ENCODE results near the gene ATXN10.

DNA sequence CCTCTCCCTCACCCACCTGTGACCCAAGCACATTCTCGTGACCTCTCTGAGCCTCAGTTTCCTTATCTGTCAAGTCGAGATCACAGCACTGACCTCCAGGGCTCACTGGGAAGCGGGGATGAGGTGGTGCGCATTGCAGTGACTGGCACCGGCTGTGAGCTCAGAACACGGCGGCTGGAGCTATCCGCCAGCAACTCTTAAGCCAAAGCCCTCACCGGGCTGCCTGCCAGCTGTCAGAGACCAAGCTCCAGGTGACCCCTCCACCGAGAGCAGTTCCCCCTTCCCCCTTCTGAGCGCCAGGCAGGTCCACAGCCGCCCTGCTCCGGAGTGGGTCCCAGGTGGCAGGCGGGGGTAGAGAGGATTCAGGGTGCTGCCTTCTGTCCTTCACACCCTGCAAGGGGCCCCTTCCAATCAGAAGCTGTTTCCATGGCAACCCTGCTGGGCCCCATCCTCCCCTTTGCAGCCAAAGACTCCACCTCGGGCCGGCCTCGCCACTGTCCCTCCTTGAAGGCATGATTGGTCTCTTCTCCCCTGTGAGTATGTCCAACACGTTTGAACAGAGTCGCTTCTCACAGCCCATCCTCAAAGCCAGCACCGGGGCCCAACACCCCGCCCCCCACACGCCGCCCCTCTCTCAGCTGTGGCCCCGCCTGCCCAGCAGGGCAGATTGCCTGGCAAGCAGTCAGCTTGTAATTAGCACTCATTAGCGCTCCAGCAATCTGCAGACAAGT, 206.6 kb downstream of the ATXN10 start:
- TF ChIP-seq, protein P1, sequence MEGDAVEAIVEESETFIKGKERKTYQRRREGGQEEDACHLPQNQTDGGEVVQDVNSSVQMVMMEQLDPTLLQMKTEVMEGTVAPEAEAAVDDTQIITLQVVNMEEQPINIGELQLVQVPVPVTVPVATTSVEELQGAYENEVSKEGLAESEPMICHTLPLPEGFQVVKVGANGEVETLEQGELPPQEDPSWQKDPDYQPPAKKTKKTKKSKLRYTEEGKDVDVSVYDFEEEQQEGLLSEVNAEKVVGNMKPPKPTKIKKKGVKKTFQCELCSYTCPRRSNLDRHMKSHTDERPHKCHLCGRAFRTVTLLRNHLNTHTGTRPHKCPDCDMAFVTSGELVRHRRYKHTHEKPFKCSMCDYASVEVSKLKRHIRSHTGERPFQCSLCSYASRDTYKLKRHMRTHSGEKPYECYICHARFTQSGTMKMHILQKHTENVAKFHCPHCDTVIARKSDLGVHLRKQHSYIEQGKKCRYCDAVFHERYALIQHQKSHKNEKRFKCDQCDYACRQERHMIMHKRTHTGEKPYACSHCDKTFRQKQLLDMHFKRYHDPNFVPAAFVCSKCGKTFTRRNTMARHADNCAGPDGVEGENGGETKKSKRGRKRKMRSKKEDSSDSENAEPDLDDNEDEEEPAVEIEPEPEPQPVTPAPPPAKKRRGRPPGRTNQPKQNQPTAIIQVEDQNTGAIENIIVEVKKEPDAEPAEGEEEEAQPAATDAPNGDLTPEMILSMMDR (conservative IDR thresholded peaks at IDR 0.05; ENCODE audit: low read depth in 2 of 2): no peak
- TF ChIP-seq EZH2 (IDR thresholded peaks at IDR 0.05; ENCODE audit: low read depth, unreplicated experiment) (no peak), ZNF331 (CRISPR knock-in tag; IDR thresholded peaks at IDR 0.05; ENCODE audit: low read depth) (no peak), CREB1 (CRISPR knock-in tag; IDR thresholded peaks at IDR 0.05; ENCODE audit: low read depth) (no peak), EZH2phosphoT487 (IDR thresholded peaks at IDR 0.05; ENCODE audit: unreplicated experiment) (no peak), POLR2AphosphoS5 (IDR thresholded peaks at IDR 0.05; ENCODE audit: low read depth) (no peak), JUNB (IDR thresholded peaks at IDR 0.05; ENCODE audit: unreplicated experiment) (no peak), NANOG (IDR thresholded peaks at IDR 0.05; ENCODE audit: borderline replicate concordance) (no peak), STAT1 (IDR thresholded peaks at IDR 0.05; ENCODE audit: unreplicated experiment) (no peak), ZNF114 (CRISPR knock-in tag; IDR thresholded peaks at IDR 0.05) (no peak)
- TF ChIP-seq, protein P2, sequence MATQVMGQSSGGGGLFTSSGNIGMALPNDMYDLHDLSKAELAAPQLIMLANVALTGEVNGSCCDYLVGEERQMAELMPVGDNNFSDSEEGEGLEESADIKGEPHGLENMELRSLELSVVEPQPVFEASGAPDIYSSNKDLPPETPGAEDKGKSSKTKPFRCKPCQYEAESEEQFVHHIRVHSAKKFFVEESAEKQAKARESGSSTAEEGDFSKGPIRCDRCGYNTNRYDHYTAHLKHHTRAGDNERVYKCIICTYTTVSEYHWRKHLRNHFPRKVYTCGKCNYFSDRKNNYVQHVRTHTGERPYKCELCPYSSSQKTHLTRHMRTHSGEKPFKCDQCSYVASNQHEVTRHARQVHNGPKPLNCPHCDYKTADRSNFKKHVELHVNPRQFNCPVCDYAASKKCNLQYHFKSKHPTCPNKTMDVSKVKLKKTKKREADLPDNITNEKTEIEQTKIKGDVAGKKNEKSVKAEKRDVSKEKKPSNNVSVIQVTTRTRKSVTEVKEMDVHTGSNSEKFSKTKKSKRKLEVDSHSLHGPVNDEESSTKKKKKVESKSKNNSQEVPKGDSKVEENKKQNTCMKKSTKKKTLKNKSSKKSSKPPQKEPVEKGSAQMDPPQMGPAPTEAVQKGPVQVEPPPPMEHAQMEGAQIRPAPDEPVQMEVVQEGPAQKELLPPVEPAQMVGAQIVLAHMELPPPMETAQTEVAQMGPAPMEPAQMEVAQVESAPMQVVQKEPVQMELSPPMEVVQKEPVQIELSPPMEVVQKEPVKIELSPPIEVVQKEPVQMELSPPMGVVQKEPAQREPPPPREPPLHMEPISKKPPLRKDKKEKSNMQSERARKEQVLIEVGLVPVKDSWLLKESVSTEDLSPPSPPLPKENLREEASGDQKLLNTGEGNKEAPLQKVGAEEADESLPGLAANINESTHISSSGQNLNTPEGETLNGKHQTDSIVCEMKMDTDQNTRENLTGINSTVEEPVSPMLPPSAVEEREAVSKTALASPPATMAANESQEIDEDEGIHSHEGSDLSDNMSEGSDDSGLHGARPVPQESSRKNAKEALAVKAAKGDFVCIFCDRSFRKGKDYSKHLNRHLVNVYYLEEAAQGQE (IDR thresholded peaks at IDR 0.05; ENCODE audit: unreplicated experiment): no peak
- TF ChIP-seq, protein P3, sequence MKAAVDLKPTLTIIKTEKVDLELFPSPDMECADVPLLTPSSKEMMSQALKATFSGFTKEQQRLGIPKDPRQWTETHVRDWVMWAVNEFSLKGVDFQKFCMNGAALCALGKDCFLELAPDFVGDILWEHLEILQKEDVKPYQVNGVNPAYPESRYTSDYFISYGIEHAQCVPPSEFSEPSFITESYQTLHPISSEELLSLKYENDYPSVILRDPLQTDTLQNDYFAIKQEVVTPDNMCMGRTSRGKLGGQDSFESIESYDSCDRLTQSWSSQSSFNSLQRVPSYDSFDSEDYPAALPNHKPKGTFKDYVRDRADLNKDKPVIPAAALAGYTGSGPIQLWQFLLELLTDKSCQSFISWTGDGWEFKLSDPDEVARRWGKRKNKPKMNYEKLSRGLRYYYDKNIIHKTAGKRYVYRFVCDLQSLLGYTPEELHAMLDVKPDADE (IDR thresholded peaks at IDR 0.05): no peak
- TF ChIP-seq, protein P4, sequence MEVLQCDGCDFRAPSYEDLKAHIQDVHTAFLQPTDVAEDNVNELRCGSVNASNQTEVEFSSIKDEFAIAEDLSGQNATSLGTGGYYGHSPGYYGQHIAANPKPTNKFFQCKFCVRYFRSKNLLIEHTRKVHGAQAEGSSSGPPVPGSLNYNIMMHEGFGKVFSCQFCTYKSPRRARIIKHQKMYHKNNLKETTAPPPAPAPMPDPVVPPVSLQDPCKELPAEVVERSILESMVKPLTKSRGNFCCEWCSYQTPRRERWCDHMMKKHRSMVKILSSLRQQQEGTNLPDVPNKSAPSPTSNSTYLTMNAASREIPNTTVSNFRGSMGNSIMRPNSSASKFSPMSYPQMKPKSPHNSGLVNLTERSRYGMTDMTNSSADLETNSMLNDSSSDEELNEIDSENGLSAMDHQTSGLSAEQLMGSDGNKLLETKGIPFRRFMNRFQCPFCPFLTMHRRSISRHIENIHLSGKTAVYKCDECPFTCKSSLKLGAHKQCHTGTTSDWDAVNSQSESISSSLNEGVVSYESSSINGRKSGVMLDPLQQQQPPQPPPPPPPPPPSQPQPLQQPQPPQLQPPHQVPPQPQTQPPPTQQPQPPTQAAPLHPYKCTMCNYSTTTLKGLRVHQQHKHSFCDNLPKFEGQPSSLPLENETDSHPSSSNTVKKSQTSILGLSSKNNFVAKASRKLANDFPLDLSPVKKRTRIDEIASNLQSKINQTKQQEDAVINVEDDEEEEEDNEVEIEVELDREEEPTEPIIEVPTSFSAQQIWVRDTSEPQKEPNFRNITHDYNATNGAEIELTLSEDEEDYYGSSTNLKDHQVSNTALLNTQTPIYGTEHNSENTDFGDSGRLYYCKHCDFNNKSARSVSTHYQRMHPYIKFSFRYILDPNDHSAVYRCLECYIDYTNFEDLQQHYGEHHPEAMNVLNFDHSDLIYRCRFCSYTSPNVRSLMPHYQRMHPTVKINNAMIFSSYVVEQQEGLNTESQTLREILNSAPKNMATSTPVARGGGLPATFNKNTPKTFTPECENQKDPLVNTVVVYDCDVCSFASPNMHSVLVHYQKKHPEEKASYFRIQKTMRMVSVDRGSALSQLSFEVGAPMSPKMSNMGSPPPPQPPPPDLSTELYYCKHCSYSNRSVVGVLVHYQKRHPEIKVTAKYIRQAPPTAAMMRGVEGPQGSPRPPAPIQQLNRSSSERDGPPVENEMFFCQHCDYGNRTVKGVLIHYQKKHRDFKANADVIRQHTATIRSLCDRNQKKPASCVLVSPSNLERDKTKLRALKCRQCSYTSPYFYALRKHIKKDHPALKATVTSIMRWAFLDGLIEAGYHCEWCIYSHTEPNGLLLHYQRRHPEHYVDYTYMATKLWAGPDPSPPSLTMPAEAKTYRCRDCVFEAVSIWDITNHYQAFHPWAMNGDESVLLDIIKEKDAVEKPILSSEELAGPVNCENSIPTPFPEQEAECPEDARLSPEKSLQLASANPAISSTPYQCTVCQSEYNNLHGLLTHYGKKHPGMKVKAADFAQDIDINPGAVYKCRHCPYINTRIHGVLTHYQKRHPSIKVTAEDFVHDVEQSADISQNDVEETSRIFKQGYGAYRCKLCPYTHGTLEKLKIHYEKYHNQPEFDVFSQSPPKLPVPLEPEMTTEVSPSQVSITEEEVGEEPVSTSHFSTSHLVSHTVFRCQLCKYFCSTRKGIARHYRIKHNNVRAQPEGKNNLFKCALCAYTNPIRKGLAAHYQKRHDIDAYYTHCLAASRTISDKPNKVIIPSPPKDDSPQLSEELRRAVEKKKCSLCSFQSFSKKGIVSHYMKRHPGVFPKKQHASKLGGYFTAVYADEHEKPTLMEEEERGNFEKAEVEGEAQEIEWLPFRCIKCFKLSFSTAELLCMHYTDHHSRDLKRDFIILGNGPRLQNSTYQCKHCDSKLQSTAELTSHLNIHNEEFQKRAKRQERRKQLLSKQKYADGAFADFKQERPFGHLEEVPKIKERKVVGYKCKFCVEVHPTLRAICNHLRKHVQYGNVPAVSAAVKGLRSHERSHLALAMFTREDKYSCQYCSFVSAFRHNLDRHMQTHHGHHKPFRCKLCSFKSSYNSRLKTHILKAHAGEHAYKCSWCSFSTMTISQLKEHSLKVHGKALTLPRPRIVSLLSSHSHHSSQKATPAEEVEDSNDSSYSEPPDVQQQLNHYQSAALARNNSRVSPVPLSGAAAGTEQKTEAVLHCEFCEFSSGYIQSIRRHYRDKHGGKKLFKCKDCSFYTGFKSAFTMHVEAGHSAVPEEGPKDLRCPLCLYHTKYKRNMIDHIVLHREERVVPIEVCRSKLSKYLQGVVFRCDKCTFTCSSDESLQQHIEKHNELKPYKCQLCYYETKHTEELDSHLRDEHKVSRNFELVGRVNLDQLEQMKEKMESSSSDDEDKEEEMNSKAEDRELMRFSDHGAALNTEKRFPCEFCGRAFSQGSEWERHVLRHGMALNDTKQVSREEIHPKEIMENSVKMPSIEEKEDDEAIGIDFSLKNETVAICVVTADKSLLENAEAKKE (CRISPR knock-in tag; IDR thresholded peaks at IDR 0.05): no peak

Measured in GM23338 (cell line).